ENCODE measurements around the gene YY1. TPM values are rescaled to one million over a fixed set of nuclear protein-coding genes. Genes with fewer than 3 reads are reported as not detected.
"Not testable (repeated sequence)": the region's sequence is repeated elsewhere in the genome, so short reads cannot be mapped to it uniquely, and the experiment has no call there.

YY1 gene
- total RNA-seq, 1 donor from 2014 or later = 48.1 TPM

DNA sequence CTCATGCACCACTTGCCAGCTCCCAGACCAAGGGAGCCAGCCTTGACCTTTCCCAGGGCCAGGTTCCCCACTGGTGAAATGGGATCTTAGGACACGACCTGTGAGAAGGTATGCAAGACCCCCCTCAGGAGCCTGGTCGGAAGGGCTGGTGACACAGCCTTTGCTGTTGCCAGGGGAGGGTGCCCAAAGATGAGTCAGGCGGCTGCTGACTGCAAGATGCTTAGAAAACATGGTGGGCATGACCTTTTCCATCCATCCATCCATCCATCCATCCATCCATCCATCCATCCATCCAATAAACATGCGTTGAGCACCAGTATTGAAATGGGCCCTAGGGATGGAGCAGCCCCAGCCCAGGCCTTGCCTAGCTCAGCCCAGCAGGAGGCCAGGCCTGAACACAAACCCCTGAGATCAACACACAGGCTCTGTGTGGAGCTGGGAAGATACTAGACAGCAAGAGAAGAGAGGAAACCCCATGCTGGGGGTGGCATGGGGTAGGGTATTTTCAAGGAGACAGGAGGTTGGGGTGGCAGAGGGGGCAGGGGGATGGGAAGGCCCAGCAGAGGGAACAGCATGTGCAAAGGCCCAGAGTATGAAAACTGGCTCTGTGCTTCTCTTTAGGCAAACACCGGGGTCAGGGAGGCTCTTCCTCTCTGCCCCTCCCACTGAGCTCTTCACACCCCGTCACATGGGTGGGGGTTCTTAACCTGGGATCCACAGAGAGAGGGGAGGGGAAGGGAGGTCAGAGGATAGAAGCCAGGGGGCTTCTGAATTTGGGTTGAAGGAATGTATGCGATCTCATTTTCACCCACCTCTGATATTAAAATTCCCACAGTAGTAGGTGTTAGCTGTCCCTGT is 26.2 kb upstream of the YY1 start:
- intact Hi-C loops (cut with DNase I) = no loop called here
- no peak for ATAC-seq (ENCODE audit: poor library complexity)

DNA sequence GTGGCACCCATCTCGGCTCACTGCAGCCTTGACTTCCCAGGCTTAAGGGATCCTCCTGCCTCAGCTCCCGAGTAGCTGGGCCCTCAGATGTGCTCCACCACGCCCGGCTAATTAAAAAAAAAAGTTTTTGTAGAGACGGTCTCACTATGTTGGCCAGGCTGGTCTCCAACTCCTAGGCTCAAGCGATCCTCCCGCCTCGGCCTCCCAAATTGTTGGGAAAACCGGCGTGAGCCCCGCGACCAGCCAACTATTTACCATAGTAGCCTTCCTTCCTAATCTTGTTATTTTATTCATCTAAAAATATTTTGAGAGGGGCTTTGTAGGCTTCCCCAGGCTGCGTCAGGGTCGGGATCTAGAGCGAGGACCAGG is 25.4 kb upstream of the YY1 start:
- no peak for DNase-seq

More for the DNA sequence above, 26.2 kb upstream of the YY1 start:
- no peak for DNase-seq

DNA sequence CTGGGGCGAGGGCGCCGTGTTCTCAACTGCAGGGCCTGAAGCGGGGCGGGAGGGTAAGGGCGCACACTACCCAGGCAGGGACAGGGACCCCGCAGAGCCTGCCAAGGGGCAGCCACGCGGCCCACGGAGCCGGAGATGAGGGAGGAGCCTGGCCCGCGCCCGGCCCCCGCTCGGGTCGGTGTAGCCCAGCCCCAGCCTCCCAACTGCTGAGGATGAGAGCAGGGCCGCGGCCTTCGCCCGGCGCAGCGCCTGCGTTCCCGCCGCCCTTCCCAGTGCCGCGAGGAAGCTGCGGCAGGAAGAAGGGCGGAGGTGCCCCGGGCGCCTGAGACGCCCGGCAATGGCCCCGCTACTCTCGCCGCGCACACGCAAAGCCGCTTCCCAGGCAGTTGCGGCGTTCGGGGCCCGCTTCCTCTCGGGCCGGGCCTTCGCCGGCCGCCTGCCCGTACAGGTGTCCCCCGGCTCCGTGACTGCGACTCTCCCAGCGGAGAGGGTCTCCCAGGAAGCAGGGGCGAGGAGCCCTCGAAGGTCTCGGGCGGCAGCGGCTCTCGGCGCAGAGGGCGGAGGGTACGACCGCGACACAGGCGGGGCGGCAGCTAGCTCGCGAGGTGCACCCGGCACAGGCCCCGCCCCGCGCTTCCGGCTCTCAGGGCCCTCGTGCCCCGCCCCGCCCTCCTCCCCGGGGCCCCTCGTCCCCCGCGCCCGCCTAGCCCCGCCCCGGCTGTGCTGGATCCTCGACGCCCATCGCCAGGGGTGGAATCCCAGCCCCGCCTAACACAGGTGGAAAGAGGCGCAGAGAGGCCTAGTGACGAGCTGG is 24.8 kb upstream of the YY1 start:
- DNase-seq (peak; percentile 96), ATAC-seq (ENCODE audit: poor library complexity) (peak; percentile 98)
- intact Hi-C loops (cut with DNase I) = no loop called here

More for the DNA sequence above, 25.4 kb upstream of the YY1 start:
- intact Hi-C loops (cut with DNase I) = no loop called here
- ATAC-seq (ENCODE audit: poor library complexity) = no peak

DNA sequence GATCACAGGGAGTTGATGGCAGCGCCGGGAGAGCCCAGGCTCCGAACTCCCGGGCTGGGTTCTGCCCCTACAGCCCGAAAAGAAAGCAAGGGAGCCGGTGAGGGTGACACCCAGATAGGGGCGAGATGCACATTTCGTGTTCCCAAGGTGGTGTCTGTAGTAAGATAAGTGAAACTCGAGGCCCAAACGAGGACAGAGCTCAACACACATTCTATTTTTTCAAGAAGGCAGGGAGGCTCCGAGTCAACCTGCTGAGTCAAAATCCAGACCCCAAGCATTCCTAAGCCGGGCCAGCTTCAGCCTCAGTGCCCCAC is 24.2 kb upstream of the YY1 start:
- ATAC-seq (ENCODE audit: poor library complexity) (no peak), DNase-seq (no peak)
- intact Hi-C loops (cut with DNase I) = no loop called here

- ATAC-seq (ENCODE audit: poor library complexity) (no peak), DNase-seq (no peak)
- intact Hi-C loops (cut with DNase I) = no loop called here
Observed at GRCh38 chr14:100215330-100215885, 23.5 kb upstream of the YY1 start.

DNA sequence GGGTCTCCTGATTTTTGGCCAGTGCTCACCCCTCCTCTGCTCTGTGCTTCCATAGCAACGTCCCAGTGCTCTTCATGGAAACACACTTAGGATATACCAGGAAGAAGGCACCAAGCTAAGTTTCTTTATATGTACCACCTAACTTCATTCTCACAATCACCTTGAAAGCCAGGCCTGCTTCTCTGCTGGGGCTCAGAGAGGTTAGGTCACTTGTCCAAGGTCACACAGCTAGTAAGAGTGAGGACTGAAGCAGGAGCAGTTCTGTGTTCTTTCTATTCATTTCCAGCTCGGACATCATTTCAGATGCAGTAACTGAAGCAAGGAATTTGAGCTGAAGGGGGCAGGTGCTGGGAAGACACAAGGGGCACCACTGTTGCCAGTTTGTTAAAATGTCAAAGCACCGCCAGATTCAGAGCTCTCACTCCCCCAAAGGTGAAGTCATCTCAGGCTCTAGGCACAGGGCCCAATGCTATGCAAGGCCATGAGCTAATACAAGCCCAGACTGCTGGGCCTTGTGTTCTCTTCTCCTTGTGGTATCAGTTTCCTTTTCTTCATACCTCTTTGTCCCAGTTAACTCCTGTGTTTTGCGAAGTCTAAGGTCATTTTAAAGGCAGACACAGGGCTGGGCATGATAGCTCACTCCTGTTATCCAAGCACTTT is 19.7 kb upstream of the YY1 start:
- intact Hi-C loops (cut with DNase I) = no loop called here
- DNase-seq (no peak), ATAC-seq (ENCODE audit: poor library complexity) (no peak)

DNA sequence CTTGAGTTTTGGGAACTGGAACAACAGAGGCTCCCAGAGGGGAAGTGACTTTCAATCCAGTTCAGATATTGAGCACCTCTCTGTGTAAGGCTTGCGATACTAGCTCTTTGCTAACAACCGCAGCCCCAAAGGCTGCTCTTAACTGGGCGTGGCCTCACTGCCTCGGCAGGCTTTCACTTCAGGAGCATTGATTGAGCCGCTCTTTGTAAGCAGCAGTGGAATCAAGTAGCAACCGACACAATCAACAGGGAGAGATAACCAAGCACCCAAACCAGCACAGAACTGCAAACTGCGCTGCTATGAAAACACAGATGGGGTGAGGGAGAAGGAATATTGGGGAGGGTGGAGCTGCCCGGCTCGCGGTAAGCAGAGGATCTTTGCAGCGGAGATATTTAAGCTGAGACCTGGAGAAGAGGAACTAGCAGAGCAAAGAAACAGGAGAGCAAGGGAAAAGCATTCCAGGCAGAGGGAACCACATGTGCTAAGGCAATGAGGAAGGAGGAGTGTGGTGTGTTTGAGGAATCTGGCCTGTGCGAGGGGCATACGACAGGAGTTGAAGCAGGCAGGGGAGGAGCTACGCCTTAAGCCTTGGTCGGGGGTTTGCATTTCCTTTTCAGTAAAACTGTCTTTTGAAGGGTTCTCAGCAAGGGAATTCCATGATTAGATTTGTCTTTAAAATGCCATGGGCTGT is 17.3 kb upstream of the YY1 start:
- DNase-seq (peak; percentile 64), ATAC-seq (ENCODE audit: poor library complexity) (peak; percentile 87)
- intact Hi-C loops (cut with DNase I) = no loop called here

GRCh38 chr14:100222224-100223093 is 16.5 kb upstream of the YY1 start:
- DNase-seq (no peak), ATAC-seq (ENCODE audit: poor library complexity) (no peak)
- intact Hi-C loops (cut with DNase I) = no loop called here

GRCh38 chr14:100223332-100224201 is 15.4 kb upstream of the YY1 start:
- intact Hi-C loops (cut with DNase I) = no loop called here
- no peak for DNase-seq
- no peak for ATAC-seq (ENCODE audit: poor library complexity)

- intact Hi-C loops (cut with DNase I) = no loop called here
- no peak for DNase-seq
- no peak for ATAC-seq (ENCODE audit: poor library complexity)
Observed at GRCh38 chr14:100224229-100224866, 14.6 kb upstream of the YY1 start.

DNA sequence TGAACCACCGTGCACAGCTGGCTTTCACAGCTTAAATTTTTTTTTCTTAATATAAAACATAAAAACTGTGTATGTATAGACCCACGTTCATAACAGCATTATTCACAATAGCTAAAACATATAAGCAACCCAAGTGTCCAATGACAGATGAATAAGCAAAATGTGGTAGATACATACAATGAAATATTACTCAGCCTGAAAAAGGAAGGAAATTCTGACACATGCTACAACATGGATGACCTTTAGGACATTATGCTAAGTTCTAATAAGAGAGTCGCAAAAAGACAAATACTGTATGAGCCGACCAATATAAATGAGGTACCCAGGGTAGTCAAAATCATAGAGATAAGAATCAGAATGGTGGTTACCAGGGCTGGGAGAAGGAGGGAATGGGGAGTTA is 13.8 kb upstream of the YY1 start:
- ATAC-seq (ENCODE audit: poor library complexity) = no peak
- intact Hi-C loops (cut with DNase I) = no loop called here
- no peak for DNase-seq

DNA sequence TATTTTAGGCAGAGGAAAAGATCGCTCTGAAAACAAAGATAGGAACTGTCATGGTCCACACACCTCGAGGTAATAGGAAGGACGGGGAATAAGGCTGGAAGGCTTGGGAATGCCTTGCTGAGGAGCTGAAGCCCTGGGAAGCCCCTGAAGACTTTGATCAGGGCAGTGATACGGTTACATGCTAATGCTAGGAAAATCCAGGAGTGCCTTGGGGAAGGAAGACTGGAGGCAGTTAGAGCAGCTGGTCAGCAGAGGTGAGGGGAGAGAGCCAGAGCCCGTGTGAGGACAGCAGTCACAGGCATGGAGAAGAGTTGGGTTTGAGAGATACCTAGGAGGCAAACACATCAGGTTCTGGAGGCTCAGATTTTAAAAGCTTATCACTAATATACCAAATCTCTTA is 8.6 kb upstream of the YY1 start:
- DNase-seq (no peak), ATAC-seq (ENCODE audit: poor library complexity) (no peak)
- intact Hi-C loops (cut with DNase I) = no loop called here

DNA sequence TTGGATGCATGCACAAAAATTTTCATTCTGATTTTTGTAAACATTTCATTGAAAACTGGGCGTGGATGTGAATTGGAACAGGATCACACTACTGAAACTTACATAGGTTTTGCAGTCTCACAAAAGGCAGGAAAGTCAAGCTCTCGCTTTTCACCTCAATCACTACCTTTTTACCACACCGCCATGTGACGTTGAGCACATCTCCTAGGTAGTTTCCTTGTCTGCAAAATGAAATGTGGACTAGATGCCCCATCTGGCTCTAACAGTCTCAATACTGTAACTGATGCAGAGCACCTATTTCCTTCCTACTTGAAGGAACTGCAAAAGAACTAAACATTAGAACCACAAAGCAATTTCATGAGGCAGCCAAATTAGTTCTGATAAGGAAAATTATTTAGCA is 4.4 kb upstream of the YY1 start:
- intact Hi-C loops (cut with DNase I) = no loop called here
- ATAC-seq (ENCODE audit: poor library complexity) = no peak
- DNase-seq = no peak

DNA sequence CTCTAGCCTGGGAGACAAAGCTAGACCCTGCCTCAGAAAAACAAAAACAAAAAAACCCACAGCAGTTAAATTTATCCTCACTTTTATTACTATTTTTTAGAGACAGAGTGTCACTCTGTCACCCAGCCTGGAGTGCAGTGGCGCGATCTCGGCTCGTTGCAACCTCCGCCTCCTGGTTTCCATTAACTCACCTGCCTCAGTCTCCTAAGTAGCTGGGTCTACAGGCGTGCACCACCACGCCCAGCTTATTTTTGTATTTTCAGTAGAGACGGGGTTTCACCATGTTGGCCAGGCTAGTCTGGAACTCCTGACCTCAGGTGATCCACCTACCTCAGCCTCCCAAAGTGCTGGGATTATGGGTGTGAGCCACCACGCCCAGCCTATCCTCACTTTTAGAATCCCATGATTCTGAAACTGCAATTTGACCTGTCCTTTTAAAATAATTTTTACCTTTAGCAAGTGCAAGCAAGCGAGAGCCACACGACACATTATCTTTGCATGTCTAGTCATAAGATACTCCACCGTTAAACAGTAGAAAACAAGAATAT is 2.6 kb upstream of the YY1 start:
- ATAC-seq (ENCODE audit: poor library complexity); DNase-seq; intact Hi-C loops (cut with DNase I): not testable (repeated sequence)

DNA sequence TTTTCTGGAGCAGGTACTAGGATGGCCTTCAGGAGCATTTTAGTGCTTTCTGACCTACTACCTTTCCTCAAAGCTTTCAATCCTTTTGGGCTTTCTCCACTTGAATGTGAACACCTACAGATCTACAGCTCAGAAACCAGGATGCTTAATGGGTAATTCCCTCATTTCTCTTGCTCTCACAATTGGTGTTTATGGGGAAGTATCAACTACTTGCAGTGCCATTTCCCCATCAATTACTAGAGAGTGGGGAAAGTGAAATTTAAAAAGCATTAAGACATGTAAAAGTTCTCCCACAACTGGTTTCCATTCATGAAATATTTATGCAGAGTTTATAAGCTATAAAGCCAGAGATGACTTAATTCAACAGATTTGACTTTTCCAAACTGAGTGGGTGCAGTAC is 2.1 kb upstream of the YY1 start:
- intact Hi-C loops (cut with DNase I) = no loop called here

GRCh38 chr14:100237735-100238418 is 1.1 kb upstream of the YY1 start:
- intact Hi-C loops (cut with DNase I) = no loop called here
- ATAC-seq (ENCODE audit: poor library complexity) (peak; percentile 11), DNase-seq (peak; percentile 58)

More for the DNA sequence above, 2.1 kb upstream of the YY1 start:
- ATAC-seq (ENCODE audit: poor library complexity) = no peak
- DNase-seq = no peak
